KOPT-K1 (cell line): ENCODE results near the gene DHRSX.
"Not testable (repeated sequence)": the region's sequence is repeated elsewhere in the genome, so short reads cannot be mapped to it uniquely, and the experiment has no call there.

Source experiments
- H3K27ac ChIP-seq: fragments of 200-600 bp; sonication (generic); 2 replicates; pipeline ENCODE4 v1.5.1; 2016; ENCODE audit warnings: antibody characterized with exemption, mild to moderate bottlenecking, low read depth, low read length; ENCODE audit not compliant: poor library complexity, severe bottlenecking
- H3K36me3 ChIP-seq: fragments of 200-600 bp; sonication (generic); 2 replicates; pipeline ENCODE4 v1.5.1; 2017; ENCODE audit warnings: antibody characterized with exemption, mild to moderate bottlenecking, low read length, moderate library complexity; ENCODE audit not compliant: insufficient read depth
- H3K9me3 ChIP-seq: fragments of 200-600 bp; sonication (generic); 2 replicates; pipeline ENCODE4 v1.5.1; 2017; ENCODE audit warnings: antibody characterized with exemption, low read length, mild to moderate bottlenecking; ENCODE audit not compliant: insufficient read depth, poor library complexity, severe bottlenecking

Gene DHRSX

GRCh38 chrX:2492531-2493218 is 8.1 kb downstream of the DHRSX start:
- peaks cover 66% of the 10 kb centered on the region for H3K36me3 ChIP-seq
- H3K27ac ChIP-seq = no peak overlapping the region
- H3K9me3 ChIP-seq = no peaks in the 10 kb centered on the region

- Histone ChIP-seq H3K36me3 (peaks cover 69% of the 10 kb centered on the region), H3K27ac (no peak overlapping the region)
These were observed 10.1 kb downstream of the DHRSX start for GRCh38 chrX:2490634-2491033.

GRCh38 chrX:2489446-2490445 is 11.0 kb downstream of the DHRSX start:
- H3K9me3 ChIP-seq = no peaks in the 10 kb centered on the region
- peaks cover 69% of the 10 kb centered on the region for H3K36me3 ChIP-seq
- no peak overlapping the region for H3K27ac ChIP-seq

More at GRCh38 chrX:2490634-2491033, 10.1 kb downstream of the DHRSX start:
- no peaks in the 10 kb centered on the region for H3K9me3 ChIP-seq

- no peak overlapping the region for H3K27ac ChIP-seq
- H3K36me3 ChIP-seq = peaks cover 78% of the 10 kb centered on the region
- no peaks in the 10 kb centered on the region for H3K9me3 ChIP-seq
These were observed 12.0 kb downstream of the DHRSX start for GRCh38 chrX:2488621-2489285.

GRCh38 chrX:2487366-2487765 is 13.4 kb downstream of the DHRSX start:
- no peaks in the 10 kb centered on the region for H3K9me3 ChIP-seq
- no peak overlapping the region for H3K27ac ChIP-seq
- peaks cover 78% of the 10 kb centered on the region for H3K36me3 ChIP-seq

- Histone ChIP-seq H3K9me3 (no peaks in the 10 kb centered on the region), H3K36me3 (peaks cover 75% of the 10 kb centered on the region), H3K27ac (no peak overlapping the region)
These were observed 14.2 kb downstream of the DHRSX start for GRCh38 chrX:2486476-2487133.

GRCh38 chrX:2485789-2486345 is 14.9 kb downstream of the DHRSX start:
- peaks cover 68% of the 10 kb centered on the region for H3K36me3 ChIP-seq
- H3K27ac ChIP-seq = no peak overlapping the region
- no peaks in the 10 kb centered on the region for H3K9me3 ChIP-seq

- Histone ChIP-seq H3K9me3 (no peaks in the 10 kb centered on the region), H3K36me3 (peaks cover 61% of the 10 kb centered on the region), H3K27ac (no peak overlapping the region)
These were observed 15.8 kb downstream of the DHRSX start for GRCh38 chrX:2484721-2485648.

- H3K27ac ChIP-seq = no peak overlapping the region
- no peaks in the 10 kb centered on the region for H3K9me3 ChIP-seq
- H3K36me3 ChIP-seq = peaks cover 60% of the 10 kb centered on the region
These were observed 16.5 kb downstream of the DHRSX start for GRCh38 chrX:2484256-2484655.

- no peak overlapping the region for H3K27ac ChIP-seq
- H3K9me3 ChIP-seq = no peaks in the 10 kb centered on the region
- H3K36me3 ChIP-seq = peaks cover 53% of the 10 kb centered on the region
These were observed 17.2 kb downstream of the DHRSX start for GRCh38 chrX:2483398-2484060.

GRCh38 chrX:2481597-2481996 is 19.2 kb downstream of the DHRSX start:
- H3K9me3 ChIP-seq, H3K27ac ChIP-seq: not testable (repeated sequence)
- H3K36me3 ChIP-seq = peaks cover 34% of the 10 kb centered on the region

- H3K9me3 ChIP-seq, H3K27ac ChIP-seq: not testable (repeated sequence)
- peaks cover 20% of the 10 kb centered on the region; the same call in 1 of the 2 replicates for H3K36me3 ChIP-seq
These were observed 20.8 kb downstream of the DHRSX start for GRCh38 chrX:2479982-2480381.

- H3K27ac ChIP-seq = no peak overlapping the region
- H3K36me3 ChIP-seq = peaks cover 14% of the 10 kb centered on the region; the same call in 1 of the 2 replicates
- H3K9me3 ChIP-seq = no peaks in the 10 kb centered on the region
These were observed 21.4 kb downstream of the DHRSX start for GRCh38 chrX:2479420-2479780.
